ENCODE measurements around the gene PCID2. TPM values are rescaled to one million over a fixed set of nuclear protein-coding genes. Genes with fewer than 3 reads are reported as not detected.

Gene PCID2
- total and polyA plus RNA-seq, 2 of the 13 experiments (the other 11 are each of a cell fraction or from before 2014, with no cell fraction given), result 65.0 to 111 TPM

DNA sequence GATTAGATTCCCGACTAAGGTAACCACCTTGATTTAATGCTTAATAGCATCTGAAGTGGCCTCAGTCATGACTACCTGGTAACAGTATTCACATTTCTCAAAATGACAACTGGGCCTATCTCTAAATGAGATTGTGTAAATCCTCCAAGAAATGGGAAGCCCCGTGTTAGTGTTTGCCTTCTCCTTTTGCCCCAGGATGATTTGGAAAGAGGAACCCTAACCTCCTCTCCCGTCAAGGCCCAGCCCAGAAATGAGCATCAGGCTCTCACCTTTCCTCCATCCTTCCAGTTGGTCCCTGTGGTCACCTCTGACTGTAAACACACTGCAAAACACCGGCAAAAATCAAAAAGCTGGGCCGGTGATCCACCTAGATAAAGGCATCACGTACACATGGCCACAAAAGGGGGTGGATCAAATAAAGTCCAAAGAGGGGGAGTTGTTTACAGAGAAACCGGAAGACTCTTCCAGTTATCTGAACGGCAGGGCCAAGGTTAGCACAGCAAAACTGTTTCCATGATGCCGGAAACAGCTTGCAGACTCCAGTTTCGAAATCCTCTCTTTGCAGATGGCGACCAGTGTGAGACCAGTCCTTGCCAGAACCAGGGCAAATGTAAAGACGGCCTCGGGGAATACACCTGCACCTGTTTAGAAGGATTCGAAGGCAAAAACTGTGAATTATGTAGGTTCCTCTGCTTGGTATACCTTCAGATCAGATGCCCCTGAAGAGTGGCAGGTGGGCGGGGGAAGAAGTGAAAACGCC is 69.5 kb downstream of the PCID2 start (continued):
- TF ChIP-seq, protein P1, sequence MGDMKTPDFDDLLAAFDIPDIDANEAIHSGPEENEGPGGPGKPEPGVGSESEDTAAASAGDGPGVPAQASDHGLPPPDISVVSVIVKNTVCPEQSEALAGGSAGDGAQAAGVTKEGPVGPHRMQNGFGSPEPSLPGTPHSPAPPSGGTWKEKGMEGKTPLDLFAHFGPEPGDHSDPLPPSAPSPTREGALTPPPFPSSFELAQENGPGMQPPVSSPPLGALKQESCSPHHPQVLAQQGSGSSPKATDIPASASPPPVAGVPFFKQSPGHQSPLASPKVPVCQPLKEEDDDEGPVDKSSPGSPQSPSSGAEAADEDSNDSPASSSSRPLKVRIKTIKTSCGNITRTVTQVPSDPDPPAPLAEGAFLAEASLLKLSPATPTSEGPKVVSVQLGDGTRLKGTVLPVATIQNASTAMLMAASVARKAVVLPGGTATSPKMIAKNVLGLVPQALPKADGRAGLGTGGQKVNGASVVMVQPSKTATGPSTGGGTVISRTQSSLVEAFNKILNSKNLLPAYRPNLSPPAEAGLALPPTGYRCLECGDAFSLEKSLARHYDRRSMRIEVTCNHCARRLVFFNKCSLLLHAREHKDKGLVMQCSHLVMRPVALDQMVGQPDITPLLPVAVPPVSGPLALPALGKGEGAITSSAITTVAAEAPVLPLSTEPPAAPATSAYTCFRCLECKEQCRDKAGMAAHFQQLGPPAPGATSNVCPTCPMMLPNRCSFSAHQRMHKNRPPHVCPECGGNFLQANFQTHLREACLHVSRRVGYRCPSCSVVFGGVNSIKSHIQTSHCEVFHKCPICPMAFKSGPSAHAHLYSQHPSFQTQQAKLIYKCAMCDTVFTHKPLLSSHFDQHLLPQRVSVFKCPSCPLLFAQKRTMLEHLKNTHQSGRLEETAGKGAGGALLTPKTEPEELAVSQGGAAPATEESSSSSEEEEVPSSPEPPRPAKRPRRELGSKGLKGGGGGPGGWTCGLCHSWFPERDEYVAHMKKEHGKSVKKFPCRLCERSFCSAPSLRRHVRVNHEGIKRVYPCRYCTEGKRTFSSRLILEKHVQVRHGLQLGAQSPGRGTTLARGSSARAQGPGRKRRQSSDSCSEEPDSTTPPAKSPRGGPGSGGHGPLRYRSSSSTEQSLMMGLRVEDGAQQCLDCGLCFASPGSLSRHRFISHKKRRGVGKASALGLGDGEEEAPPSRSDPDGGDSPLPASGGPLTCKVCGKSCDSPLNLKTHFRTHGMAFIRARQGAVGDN (CRISPR knock-in tag; IDR thresholded peaks at IDR 0.05), result peak; percentile 40; the same call in 1 of the 2 replicates
- TF ChIP-seq ISX (CRISPR knock-in tag; conservative IDR thresholded peaks at IDR 0.05), result no peak
- peak; percentile 95 for TF ChIP-seq ISL2 (CRISPR knock-in tag; IDR thresholded peaks at IDR 0.05)
- no peak for TF ChIP-seq ZNF20 (CRISPR knock-in tag; IDR thresholded peaks at IDR 0.05)
- TF ChIP-seq ZNF670 (CRISPR knock-in tag; IDR thresholded peaks at IDR 0.05; ENCODE audit: borderline replicate concordance), result peak; percentile 97
- peak; percentile 97 for TF ChIP-seq FOXA3 (CRISPR knock-in tag; IDR thresholded peaks at IDR 0.05)
- TF ChIP-seq ZNF572 (CRISPR knock-in tag; IDR thresholded peaks at IDR 0.05), result 0 out of 2 replicates have a peak, but pooled peaks have one; percentile 48
- no peak for TF ChIP-seq ZNF234 (CRISPR knock-in tag; conservative IDR thresholded peaks at IDR 0.05)
- no peak for TF ChIP-seq ZNF780A (CRISPR knock-in tag; IDR thresholded peaks at IDR 0.05)
- no peak for TF ChIP-seq ZNF329 (CRISPR knock-in tag; IDR thresholded peaks at IDR 0.05; ENCODE audit: low read depth)
- TF ChIP-seq CCDC6 (CRISPR knock-in tag; IDR thresholded peaks at IDR 0.05), result peak; percentile 88
- TF ChIP-seq TBL1XR1 (IDR thresholded peaks at IDR 0.05; ENCODE audit: borderline replicate concordance, low read length, partially characterized antibody), result peak; percentile 56
- TF ChIP-seq MAF1 (CRISPR knock-in tag; IDR thresholded peaks at IDR 0.05; ENCODE audit: borderline replicate concordance), result no peak
- TF ChIP-seq, protein P2, sequence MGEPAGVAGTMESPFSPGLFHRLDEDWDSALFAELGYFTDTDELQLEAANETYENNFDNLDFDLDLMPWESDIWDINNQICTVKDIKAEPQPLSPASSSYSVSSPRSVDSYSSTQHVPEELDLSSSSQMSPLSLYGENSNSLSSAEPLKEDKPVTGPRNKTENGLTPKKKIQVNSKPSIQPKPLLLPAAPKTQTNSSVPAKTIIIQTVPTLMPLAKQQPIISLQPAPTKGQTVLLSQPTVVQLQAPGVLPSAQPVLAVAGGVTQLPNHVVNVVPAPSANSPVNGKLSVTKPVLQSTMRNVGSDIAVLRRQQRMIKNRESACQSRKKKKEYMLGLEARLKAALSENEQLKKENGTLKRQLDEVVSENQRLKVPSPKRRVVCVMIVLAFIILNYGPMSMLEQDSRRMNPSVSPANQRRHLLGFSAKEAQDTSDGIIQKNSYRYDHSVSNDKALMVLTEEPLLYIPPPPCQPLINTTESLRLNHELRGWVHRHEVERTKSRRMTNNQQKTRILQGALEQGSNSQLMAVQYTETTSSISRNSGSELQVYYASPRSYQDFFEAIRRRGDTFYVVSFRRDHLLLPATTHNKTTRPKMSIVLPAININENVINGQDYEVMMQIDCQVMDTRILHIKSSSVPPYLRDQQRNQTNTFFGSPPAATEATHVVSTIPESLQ (CRISPR knock-in tag; conservative IDR thresholded peaks at IDR 0.05), result no peak
- TF ChIP-seq ATM (IDR thresholded peaks at IDR 0.05; ENCODE audit: borderline replicate concordance), result no peak
- no peak for TF ChIP-seq ZNF713 (CRISPR knock-in tag; IDR thresholded peaks at IDR 0.05)
- TF ChIP-seq, protein P3, sequence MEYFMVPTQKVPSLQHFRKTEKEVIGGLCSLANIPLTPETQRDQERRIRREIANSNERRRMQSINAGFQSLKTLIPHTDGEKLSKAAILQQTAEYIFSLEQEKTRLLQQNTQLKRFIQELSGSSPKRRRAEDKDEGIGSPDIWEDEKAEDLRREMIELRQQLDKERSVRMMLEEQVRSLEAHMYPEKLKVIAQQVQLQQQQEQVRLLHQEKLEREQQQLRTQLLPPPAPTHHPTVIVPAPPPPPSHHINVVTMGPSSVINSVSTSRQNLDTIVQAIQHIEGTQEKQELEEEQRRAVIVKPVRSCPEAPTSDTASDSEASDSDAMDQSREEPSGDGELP (IDR thresholded peaks at IDR 0.05; ENCODE audit: borderline replicate concordance, low read depth), result peak; percentile 81
- peak; percentile 78 for TF ChIP-seq ZMYM4 (CRISPR knock-in tag; IDR thresholded peaks at IDR 0.05)
- TF ChIP-seq MLLT10 (CRISPR knock-in tag; IDR thresholded peaks at IDR 0.05), result no peak

Measured in HepG2 (cell line).